Cortex of kidney (tissue), 1 donor: ENCODE data around the gene CYP27A1.
"Not testable (repeated sequence)": the region's sequence is repeated elsewhere in the genome, so short reads cannot be mapped to it uniquely, and the experiment has no call there.

ENCODE experiments used
- DNase-seq: peaks from one replicate; lab custom pipeline; 2025; lab: John Stamatoyannopoulos, UW

Gene CYP27A1

GRCh38 chr2:218832081-218832480 is 50.1 kb downstream of the CYP27A1 start:
- DNase-seq: no peak

- no peak for DNase-seq
Observed at GRCh38 chr2:218832520-218832919, 50.6 kb downstream of the CYP27A1 start.

GRCh38 chr2:218833023-218833609 is 51.2 kb downstream of the CYP27A1 start:
- no peak for DNase-seq

- no peak for DNase-seq
Observed at GRCh38 chr2:218834685-218835084, 52.7 kb downstream of the CYP27A1 start.

GRCh38 chr2:218837495-218837894 is 55.5 kb downstream of the CYP27A1 start:
- DNase-seq: no peak

GRCh38 chr2:218839430-218839829 is 57.5 kb downstream of the CYP27A1 start:
- DNase-seq: no peak

GRCh38 chr2:218839888-218840287 is 57.9 kb downstream of the CYP27A1 start:
- no peak for DNase-seq

- DNase-seq: not testable (repeated sequence)
Observed at GRCh38 chr2:218844334-218844733, 62.4 kb downstream of the CYP27A1 start.

- not testable (repeated sequence) for DNase-seq
Observed at GRCh38 chr2:218846963-218847362, 65.0 kb downstream of the CYP27A1 start.

- no peak for DNase-seq
Observed at GRCh38 chr2:218849721-218850120, 67.8 kb downstream of the CYP27A1 start.

GRCh38 chr2:218850796-218851195 is 68.8 kb downstream of the CYP27A1 start:
- DNase-seq: no peak

- DNase-seq: no peak
Observed at GRCh38 chr2:218851286-218851685, 69.3 kb downstream of the CYP27A1 start.

- no peak for DNase-seq
Observed at GRCh38 chr2:218852911-218853667, 71.1 kb downstream of the CYP27A1 start.

- DNase-seq: no peak
Observed at GRCh38 chr2:218853766-218854165, 71.8 kb downstream of the CYP27A1 start.

GRCh38 chr2:218854860-218855259 is 72.9 kb downstream of the CYP27A1 start:
- no peak for DNase-seq

- no peak for DNase-seq
Observed at GRCh38 chr2:218855305-218856166, 73.6 kb downstream of the CYP27A1 start.

- no peak for DNase-seq
Observed at GRCh38 chr2:218856167-218856895, 74.4 kb downstream of the CYP27A1 start.

- no peak for DNase-seq
Observed at GRCh38 chr2:218856896-218857243, 74.9 kb downstream of the CYP27A1 start.

- DNase-seq: no peak
Observed at GRCh38 chr2:218857371-218858137, 75.6 kb downstream of the CYP27A1 start.

GRCh38 chr2:218858138-218858445 is 76.1 kb downstream of the CYP27A1 start:
- no peak for DNase-seq
